ENCODE results near the gene INTS3.
A peak's percentile ranks its signal among the peaks of the same experiment; 100 is the strongest.
"Not testable (repeated sequence)": the region's sequence is repeated elsewhere in the genome, so short reads cannot be mapped to it uniquely, and the experiment has no call there.

Gene INTS3

DNA sequence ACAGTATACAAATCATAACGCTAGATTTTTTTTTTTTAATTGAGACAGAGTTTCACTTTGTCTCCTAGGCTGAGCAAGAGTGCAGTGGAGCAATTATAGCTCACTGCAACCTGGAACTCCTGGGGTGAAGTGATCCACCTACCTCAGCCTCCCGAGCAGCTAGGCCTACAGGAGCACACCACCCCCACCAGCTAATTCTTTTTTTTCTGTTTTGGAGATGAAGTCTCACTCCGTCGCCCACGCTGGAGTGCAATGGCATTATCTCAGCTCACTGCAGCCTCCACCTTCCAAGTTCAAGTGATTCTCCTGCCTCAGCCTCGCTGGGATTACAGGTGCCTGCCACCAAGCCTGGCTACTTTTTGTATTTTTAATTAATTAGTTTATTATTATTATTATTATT, 28.1 kb upstream of the INTS3 start:
- no peak for DNase-seq

GRCh38 chr1:153705484-153705883, 22.4 kb upstream of the INTS3 start:
- no peak for DNase-seq

GRCh38 chr1:153711026-153711425, 16.8 kb upstream of the INTS3 start:
- no peak for DNase-seq

DNA sequence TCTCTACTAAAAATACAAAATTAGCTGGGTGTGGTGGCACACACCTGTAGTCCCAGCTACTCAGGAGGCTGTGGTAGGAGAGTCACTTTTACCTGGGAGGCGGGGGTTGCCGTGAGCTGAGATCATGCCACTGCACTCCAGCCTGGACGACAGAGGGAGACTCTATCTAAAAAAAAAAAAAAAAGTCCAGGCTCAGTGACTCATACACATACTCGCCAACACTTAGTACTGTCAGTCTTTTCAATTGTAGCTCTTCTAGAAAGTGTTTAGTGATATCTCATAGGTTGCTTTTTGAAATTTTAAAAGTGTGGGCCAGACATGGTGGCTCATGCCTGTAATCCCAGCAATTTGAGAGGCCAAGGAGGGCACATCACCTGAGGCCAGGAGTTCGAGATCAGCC, 11.6 kb upstream of the INTS3 start:
- not testable (repeated sequence) for DNase-seq

DNA sequence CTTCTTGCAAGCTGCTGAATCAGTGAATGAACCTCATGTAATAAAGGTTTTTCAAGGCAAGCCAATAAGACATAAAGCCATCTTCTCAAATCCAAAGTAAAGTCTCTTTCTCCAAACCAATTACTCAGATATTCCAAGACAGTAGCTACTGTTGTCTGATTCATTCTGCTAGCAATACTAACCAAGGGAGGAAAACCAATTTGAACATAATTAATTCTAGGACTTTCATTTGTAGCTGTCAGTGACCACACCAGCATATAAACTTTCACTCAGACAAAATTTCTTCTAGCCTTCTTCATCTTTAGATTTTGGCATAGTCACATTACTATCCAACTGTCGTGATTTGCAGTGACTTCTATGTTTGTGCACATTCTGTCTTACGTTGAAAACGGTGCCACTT, 10.5 kb upstream of the INTS3 start:
- DNase-seq, result no peak

- DNase-seq, result no peak
Observed at GRCh38 chr1:153723687-153724086, 4.2 kb upstream of the INTS3 start.

- not testable (repeated sequence) for DNase-seq
Observed at GRCh38 chr1:153724634-153725033, 3.2 kb upstream of the INTS3 start.

GRCh38 chr1:153728305-153729066, 636 bp downstream of the INTS3 start:
- no peak for DNase-seq

- no peak for DNase-seq
Observed at GRCh38 chr1:153730468-153730988, 2.7 kb downstream of the INTS3 start.

DNA sequence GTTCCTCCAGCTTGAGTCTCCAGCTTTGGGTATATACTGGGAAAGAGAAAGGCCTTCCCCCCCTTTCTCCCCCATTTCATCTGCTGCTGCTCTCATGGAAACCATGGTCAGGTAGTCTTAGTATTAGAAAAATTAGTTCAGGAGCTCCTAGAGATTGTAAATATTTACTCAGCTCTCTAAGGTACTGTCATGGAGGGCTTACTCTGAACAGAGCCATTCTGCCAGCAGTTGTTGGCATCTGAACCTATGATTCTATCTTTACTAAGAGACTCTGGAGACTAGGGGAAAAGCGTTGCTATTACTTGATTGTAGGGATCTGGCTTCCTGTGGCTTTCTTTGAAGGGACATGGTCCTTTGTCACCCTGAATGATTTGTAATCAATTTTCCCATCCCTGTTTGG, 6.1 kb downstream of the INTS3 start:
- no peak for DNase-seq

- DNase-seq, result no peak
Observed at GRCh38 chr1:153734396-153735089, 6.7 kb downstream of the INTS3 start.

GRCh38 chr1:153735090-153735420, 7.2 kb downstream of the INTS3 start:
- DNase-seq, result no peak

DNA sequence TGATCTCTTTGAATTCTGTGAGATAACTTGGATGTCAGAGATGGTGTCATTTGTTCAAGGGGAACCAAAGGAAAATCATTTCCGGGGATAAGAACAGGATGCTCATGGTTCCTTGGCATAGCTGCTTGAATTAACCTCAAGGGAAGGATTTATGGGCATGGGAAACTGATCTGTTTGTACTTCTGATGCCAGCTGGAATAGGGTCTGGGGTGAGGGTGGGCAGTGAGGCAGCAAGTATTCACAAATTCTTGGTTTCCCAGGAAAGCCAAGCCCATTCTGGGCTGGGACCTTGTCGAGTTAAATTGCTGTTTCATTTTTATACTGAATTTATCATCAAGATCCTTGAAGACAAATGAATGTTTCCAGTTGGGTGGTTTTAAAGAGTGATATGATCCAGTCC, 14.1 kb downstream of the INTS3 start:
- no peak for DNase-seq

DNA sequence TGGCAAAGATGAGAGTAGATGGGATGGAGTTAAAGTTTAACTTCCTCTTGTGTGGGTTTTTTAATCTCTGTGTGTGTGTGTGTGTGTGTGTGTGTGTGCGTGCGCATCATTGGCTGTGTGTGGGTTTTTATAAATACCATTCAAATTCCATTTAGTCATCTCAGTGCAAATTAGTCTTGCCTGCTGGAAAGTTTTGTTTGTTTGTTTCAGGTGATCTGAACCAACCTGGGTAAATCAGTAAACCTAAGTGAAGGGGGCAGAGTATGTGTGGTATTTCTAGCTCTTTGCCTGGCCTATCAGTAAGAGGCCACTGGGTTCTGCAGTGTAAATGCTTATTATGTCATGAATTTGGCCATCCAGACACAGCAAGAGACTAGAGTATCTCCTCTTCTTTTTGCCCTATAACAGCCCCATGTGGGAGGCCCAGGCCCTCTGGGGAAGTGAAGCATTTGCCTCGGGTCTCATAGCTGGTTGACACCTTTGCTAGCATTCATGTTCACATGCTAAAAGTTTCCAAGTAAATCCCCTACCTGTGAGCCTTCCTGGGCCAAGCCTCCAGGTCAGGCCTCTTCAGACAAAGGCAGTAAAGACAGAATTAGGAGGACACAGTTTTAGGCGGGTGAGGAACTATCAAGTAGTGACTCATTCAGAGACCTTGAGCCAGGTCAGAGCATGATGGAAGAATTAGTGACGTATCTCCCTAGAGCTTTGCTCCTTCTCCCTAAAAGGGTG, 14.7 kb downstream of the INTS3 start:
- no peak for DNase-seq

DNA sequence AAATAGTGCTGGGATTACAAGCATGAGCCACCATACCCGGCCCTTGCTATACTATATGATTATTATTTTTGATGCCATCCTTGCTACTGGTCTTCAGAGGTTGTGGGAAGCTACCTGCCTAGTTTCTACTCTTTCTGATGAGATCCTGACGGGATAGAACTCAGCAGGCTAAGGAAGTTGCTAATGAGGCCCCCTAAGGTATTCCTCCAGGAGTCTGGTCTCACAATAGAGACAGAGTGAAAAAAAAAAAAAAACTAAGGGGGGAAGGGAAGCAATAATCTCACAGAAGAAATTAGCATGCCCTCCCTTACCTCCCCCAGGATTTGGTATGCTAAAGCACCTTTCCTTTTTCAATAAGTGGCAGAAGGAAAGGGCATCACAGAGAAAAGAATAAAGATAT, 17.6 kb downstream of the INTS3 start:
- DNase-seq, result no peak

DNA sequence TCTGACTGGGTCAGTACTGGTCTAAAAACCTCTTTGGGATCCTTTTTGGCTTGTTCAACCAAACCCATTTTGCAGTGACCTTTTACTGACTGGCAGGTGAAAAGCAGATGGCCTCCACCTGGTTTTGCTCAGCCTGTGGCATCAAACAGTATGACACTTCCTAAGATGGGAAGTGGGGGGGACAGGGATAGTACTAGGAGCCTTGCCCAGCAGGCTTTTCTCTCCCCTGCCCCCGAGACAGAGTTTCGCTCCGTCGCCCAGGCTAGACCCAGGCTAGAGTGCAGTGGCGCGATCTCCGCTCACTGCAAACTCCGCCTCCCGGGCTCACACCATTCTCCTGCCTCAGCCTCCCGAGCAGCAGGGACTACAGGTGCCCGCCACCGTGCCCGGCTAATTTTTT, 18.3 kb downstream of the INTS3 start:
- DNase-seq, result no peak

DNA sequence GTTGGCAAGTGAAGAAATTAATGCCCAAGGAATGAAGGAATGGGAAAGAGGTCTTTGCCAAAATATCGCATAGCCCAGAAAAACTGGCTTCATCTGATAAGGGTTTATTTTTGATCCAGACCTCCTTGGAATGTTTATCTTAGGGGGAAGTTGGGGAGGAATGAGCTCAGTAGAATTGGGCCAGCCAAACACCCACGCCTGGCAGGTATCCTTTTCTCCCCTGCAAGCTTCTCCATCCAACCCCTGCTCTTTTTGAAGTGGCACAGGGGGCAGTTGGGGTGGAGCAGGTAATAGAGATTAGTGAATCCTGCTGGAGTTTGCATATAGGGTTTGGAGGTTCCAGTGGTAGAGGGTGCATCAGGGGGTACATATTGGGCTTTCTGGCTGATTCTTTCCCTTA, 21.1 kb downstream of the INTS3 start:
- no peak for DNase-seq

- peak; percentile 70 for DNase-seq
Observed at GRCh38 chr1:153749408-153750005, 21.7 kb downstream of the INTS3 start.

GRCh38 chr1:153750026-153750995, 22.5 kb downstream of the INTS3 start:
- no peak for DNase-seq

DNA sequence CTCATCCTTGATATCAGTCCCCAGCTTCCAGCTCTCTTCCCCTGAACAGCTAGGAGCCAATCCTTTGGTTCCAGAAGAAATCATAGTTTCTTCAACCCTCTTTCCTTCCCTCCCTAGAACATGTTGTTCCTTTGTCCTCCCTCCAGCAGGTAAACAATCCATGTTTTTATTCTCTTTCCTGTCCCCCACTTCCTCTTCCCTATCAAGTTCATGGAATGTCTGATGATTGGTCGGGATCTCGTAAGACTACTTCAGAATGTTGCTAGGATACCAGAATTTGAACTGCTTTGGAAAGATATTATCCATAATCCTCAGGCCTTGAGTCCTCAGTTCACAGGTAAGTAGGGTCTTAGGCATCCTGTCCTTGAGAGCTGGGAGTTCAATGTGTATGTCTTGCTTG, 24.2 kb downstream of the INTS3 start:
- DNase-seq, result no peak

GRCh38 chr1:153752571-153753195, 24.8 kb downstream of the INTS3 start:
- DNase-seq, result no peak

GRCh38 chr1:153754266-153754665, 26.4 kb downstream of the INTS3 start:
- DNase-seq, result no peak
